ENCODE results near the gene KDM3B. TPM values are rescaled to one million over a fixed set of nuclear protein-coding genes. Genes with fewer than 3 reads are reported as not detected.

The KDM3B gene
- total RNA-seq, 1 donor from 2014 or later = 84.1 TPM

DNA sequence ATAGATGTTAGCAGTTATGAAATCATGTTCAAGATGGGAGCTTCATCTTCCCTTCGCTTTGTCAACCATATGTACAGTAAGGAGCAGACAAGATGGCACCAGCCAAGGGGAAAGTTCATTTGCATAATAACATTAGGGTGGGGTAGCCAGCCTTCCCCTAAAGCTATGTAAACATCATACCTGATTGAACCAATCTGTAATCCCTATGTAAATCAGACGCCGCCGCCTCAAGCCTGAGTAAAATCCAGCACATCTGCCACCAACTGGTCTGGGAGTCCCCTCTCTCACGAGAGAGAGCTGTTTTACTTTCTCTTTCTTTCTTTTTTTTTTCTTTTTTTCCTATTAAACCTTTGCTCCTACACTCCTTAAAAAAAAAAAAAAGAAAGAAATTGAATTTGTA lies 55.5 kb downstream of the KDM3B start:
- no peak for DNase-seq

DNA sequence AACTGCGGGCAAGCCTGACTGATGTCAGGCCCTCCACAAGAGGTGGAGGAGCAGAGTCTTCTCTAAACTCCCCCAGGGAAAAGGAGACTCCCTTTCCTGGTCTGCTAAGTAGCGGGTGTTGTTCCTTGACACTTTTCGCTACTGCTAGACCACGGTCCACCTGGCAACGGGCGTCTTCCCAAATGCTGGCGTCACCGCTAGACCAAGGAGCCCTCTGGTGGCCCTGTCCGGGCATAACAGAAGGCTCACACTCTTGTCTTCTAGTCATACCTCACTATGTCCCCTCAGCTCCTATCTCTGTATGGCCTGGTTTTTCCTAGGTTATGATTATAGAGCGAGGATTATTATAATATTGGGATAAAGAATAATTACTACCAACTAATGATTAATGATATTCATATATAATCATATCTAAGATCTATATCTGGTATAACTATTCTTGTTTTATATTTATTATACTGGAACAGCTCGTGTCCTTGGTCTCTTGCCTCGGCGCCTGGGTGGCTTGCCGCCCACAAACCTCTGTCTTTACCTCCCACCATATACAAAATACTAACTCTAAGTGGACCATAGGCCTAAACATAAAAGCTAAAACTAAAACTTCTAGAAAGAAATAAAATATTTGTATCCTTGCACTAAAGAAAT lies 58.6 kb downstream of the KDM3B start:
- peak; percentile 25 for DNase-seq

DNA sequence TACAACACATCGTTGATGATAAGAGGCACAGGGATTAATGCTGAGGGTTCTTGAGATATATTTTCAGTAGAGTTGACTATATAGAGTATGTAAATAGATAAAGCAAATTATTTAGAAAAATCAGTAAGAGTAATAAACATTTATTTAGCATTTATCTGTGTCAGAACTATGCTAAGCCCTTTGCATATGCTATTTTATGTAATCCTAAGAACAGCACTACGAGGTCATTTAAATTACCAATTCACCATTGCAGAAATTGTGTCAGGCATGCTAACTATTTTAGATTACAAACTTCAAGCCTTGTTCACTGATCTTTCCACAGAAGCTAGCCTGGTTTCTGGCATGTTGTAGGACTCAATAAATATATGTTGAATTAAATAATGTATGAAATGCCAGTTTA lies 66.0 kb downstream of the KDM3B start:
- DNase-seq = no peak

DNA sequence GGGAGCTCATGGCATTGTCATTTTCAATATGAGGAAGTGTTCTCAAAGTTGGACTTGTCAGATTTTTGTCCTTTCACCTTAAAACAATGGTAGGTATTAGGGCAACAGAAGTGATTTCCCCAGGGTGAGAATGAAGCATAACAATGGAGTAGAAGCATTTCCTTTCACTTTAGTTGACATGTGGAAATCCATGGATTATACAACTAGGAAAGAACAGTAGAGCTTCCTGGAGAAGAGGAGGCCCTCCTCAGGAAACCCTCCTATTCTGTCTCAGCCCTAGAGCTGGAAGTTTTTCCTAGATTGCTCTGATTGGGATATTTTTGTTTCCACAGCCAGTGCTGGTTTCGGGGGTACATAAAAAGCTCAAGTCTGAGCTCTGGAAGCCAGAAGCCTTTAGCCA lies 72.6 kb downstream of the KDM3B start:
- DNase-seq = no peak

- no peak for DNase-seq
Observed at GRCh38 chr5:138435943-138436342, 83.5 kb downstream of the KDM3B start.

DNA sequence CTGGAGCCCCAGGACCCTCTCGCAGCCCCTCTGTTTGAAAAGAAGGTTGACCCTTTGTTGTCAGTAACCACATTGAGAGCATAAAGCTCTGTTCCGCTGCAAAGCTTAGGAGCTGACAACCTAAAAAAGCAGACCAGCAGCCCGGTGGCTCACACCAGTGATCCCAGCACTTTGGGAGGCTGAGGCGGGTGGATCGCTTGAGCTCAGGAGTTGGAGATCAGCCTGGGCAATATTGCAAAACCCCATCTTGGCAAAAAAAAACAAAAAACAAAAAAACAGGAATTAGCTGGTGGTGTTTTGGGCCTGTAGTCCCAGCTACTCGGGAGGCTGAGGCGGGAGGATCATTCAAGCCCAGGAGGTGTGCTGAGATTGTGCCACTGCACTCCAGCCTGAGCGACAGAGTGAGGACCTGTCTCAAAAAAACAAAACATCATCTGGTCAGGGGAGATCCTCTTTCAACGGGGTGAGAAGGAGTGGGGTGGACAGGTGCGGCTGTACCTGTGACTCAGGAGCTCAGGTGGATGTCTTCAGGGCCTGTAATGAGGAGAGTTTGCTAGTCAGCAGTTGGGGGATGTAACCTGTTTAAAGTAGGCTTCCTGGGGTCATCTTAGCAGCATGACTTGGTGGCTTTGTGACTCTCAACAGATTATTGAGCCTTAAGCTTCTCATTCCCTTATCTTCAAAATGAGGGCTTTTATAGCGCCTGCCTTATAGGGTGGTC lies 85.7 kb downstream of the KDM3B start:
- DNase-seq = no peak

GRCh38 chr5:138438724-138439476 lies 86.4 kb downstream of the KDM3B start, which contains the start of gene REEP2:
TSS of gene REEP2 (plus strand) at chr5:138439057. CDS start at chr5:138439209, 152 bp downstream.
- peak; percentile 48 for DNase-seq

- DNase-seq = no peak
Observed at GRCh38 chr5:138439477-138440158, 87.1 kb downstream of the KDM3B start.

DNA sequence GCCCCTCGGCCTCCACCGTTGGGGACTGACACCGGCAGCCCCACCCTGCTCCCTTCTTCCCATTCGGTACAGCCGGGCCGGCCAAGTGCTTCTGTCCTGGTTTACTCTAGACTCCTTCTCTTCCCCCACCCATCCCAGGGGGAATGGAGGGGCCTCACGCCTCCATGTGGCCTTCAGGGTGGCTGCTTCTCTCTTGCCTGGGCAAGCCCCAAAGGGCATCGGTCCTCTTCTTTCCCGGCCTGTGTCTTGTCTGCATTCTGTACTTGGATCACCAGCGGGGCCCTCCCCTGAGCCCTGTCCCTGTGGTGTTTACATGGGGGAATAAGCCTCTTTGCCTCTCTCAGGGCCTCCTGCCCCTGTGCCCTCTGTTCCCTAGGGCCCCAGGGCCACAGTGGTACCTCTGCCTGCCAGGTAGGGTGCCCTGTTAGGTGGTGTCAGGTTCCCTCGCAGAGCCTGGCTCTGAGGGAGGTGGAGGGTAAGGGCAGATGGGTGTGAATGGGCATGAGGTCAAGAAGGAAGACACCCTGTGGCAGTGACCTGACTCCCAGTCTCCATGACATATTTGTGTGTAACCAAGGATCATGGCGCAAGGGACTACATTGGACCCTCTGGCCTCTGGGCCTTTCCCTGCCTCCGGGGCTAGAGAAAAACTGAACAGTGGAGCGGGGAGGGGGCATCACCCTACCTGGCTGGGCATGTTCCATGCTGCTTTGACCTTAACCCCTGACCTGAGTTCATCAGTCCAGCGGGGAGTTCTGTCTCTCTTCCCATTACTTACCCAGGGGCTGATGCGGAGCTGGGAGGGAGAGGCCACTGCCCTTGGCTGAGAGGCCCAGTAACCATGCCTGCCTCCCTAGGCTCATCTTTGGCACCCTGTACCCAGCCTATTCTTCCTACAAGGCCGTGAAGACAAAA lies 87.9 kb downstream of the KDM3B start:
- DNase-seq = no peak

DNA sequence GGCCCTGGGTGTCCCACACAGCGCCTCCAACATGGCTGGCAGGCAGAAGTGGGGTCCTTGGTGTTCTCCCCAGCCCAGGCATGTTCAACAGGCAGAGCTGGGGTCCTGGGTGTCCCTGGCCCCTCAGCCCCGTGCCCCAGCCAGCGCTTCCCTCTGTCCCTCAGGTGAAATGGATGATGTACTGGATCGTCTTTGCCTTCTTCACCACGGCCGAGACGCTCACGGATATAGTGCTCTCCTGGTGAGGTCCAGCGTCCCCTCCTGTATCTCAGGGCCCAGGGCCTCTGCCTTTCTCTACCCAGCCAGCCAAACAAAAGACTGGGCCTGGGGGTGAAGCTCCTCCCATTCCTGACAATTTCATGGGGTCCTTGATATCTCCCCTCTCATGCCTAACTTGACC lies 88.7 kb downstream of the KDM3B start:
- no peak for DNase-seq

DNA sequence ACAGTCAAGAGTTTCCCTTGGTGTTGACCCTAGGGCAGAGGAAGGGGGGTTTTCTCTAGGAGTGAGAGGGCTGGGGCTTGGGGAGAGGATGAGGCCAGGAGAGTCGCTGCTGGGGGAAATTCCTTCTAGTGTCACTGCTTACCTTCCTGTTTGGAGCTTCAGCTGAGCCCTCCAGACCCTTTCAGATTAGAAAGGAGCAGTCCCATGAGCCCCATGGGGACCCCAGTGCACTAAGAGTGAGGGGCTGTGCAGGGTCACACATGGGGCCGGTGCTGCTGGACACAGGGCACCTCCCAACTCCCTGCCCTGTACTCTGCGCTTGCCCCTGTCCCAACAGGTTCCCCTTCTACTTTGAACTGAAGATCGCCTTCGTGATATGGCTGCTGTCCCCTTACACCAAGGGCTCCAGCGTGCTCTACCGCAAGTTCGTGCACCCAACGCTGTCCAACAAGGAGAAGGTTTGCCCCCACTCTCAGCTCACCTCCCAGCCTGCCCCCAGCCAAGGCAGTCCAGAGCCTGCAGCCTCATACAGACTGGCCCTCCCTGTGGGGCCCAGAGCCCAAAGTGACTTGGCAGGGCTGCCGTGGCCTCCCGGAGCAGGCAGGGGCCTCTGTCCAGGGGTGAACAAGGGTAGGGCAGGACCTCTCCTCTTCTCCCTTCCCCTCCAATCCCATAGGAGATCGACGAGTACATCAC lies 91.7 kb downstream of the KDM3B start:
- DNase-seq = no peak

DNA sequence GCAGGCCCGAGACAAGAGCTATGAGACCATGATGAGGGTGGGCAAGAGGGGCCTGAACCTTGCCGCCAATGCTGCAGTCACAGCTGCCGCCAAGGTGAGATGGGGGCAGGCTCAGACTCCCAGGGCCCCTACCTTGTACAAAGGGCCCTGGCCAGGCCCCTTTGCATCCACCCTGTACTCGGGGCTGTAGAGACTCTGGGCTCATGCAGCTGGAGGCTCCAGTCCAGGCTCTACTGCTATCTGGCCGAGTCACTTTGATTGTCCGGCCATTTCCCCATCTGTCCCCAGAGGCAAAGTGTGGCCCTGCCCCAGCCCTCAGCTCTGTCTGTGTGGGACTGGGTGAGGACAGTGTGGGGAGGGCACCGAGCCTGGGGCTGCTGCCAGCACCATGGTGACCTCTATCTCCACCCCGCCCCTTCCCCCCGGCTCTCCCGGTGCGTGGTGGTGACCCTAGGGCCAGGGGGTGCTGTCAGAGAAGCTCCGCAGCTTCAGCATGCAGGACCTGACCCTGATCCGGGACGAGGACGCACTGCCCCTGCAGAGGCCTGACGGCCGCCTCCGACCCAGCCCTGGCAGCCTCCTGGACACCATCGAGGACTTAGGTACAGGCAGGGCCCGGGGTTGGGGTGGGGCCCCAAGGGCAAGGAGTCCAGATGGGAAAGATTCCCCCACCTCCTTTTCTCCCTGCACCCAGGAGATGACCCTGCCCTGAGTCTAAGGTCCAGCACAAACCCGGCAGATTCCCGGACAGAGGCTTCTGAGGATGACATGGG lies 92.5 kb downstream of the KDM3B start:
- no peak for DNase-seq

DNA sequence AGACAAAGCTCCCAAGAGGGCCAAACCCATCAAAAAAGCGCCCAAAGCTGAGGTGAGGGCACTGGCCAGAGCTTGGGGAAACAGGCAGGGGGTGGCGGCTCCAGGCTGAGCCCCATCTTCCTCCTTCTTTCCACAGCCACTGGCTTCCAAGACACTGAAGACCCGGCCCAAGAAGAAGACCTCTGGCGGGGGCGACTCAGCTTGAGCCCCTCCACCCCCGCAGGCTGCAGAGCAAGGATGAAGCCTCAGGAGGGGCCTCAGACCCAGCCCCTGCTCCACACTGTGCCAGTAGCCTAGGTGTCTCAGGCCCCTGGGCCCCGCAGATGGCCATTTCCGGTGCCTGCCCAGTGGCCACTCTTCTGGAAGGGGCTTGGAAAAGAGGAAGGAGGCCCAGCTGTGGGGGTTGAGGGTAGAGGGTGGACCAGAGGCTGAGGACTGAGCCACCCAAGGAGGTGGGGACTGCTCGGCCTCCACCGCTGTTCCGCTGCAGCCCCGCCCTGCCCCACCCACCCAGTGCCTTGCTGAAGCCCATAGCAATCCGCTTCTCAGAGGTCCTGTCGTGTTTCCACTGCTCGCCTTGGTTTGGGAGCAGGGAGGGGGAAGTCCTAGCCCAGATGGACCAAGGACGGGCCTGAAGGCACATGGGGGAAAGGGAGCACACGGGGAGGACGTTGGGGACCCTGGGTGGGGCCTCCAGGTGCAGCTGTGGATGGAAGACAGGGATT lies 93.2 kb downstream of the KDM3B start:
- no peak for DNase-seq

DNA sequence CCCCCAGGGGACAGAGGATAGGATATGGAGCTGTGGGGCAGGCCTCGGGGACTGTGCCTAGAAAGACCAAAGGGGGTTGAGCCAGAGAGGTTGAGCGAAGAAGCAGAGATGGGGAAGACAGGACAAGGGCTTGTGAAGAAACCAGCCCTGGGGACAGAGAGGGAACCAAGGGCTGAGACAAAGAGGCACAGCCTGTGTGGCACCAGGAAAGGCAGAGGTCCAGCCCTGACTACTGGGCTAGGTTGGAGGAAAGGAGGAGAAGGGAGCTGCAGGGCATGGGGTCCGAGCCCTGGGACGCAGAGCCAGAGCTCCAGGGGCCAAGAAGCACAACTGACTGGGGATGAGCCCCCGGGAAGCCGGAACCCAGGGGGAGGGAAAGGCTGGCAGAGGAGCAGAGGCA lies 95.6 kb downstream of the KDM3B start:
- DNase-seq = no peak

DNA sequence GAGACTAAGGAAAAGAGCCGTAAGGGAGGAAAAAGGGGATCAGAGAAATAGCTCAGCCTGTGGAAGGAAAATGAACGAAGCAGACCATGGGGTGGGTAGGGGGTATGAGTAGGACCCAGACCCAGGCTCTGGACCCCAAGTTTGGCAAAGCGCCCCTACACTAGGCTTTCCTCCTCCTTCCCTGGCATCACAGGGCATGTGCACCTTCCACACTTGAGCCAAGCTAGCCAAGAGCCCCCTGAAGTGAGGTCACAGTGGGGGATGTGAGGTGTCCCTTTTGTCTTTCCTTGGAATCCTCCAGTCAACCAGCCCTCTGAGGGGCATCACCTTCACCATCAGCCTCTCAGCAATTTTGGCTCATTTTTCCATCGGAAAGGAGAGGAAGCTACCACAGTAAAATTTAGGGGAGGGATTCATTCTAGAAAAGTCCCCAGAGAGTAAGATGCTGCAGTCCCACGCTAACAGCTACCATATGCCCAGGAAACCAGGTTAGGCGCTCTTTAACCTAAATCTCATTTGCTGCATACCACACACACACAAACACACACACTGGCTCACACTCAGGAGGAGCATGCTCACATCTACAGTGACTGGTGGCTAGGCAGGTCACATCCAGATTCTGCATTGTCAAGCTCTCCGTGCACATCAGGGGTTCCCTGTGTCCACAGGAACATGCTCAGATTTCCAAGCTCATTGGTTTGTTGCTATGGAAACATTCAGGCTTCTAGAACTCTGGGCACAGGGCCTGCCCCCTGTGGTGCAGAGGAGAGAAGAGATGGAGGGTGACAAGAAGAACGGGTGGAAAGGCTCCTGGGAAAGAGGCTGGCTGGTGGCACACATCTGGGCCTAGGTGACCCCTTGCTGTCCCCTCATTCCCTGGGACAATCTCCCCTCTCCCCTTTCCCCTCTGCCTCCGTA lies 96.3 kb downstream of the KDM3B start:
- no peak for DNase-seq

GRCh38 chr5:138449501-138450239 lies 97.2 kb downstream of the KDM3B start:
- peak; percentile 78 for DNase-seq

DNA sequence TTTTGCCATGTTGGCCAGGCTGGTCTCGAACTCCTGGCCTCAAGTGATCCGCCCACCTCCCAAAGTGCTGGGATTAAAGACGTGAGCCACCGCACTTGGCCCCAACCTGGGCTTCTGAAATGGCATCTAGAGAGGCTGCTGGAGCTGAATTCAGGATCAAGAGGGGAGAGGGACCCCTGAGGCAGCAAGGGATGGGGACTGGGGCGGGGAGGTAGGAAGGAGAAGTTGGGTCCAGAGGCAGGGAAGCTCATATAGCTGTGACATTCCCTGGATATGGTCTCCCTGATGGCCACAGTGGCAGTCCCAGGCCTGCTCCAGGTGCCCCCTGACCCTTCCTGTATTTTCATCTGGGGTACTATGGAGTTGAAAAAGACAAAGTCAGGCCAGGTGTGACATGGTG lies 98.5 kb downstream of the KDM3B start:
- DNase-seq = no peak

GRCh38 chr5:138452720-138453119 lies 100.2 kb downstream of the KDM3B start:
- DNase-seq = no peak
